HepG2 (cell line): Measurements from ENCODE around the gene CHADL. TPM values are rescaled to one million over a fixed set of nuclear protein-coding genes. Genes with fewer than 3 reads are reported as not detected.
A peak's percentile ranks its signal among the peaks of the same experiment; 100 is the strongest.

ENCODE experiments used
- ATF1 ChIP-seq: IDR thresholded peaks from 2 replicates; pipeline ENCODE4 v1.6.1; 2016; ENCODE audit warnings: mild to moderate bottlenecking, control low read depth
- CEBPZ ChIP-seq: IDR thresholded peaks from 2 replicates; pipeline ENCODE4 v1.6.1; 2012; ENCODE audit warnings: low read length, improper control_type of control experiment
- DNMT3B ChIP-seq: conservative IDR thresholded peaks from 2 replicates; pipeline ENCODE4 v1.6.1; 2016; ENCODE audit warnings: missing biosample characterization, control low read depth
- GZF1 ChIP-seq: sonication (generic); formaldehyde crosslinking; IDR thresholded peaks from 2 replicates; pipeline ENCODE4 v1.5.1; 2020; ENCODE audit warnings: mild to moderate bottlenecking, missing genetic modification reagents
- HBP1 ChIP-seq: IDR thresholded peaks from 2 replicates; pipeline ENCODE4 v1.6.1; 2016; ENCODE audit warnings: low read depth, control low read depth
- IKZF5 ChIP-seq: IDR thresholded peaks from 2 replicates; pipeline ENCODE4 v1.6.1; 2018; ENCODE audit warnings: missing genetic modification reagents, mild to moderate bottlenecking, missing compliant biosample characterization
- IRX3 ChIP-seq: sonication (generic); formaldehyde crosslinking; IDR thresholded peaks from 2 replicates; pipeline ENCODE4 v1.8.1; 2023; ENCODE audit warnings: mild to moderate bottlenecking, low read depth, missing genetic modification reagents, borderline replicate concordance
- NFIB ChIP-seq: sonication (generic); formaldehyde crosslinking; IDR thresholded peaks from 2 replicates; pipeline ENCODE4 v1.9.0; 2021; ENCODE audit warnings: missing genetic modification reagents, mild to moderate bottlenecking, borderline replicate concordance
- POLR2AphosphoS5 ChIP-seq: IDR thresholded peaks from 2 replicates; pipeline ENCODE4 v1.6.1; 2012; ENCODE audit warnings: low read depth, low read length
- RAD21 ChIP-seq: fragments of 450-650 bp; formaldehyde crosslinking; IDR thresholded peaks from 2 replicates; pipeline ENCODE4 v1.5.0; 2020; ENCODE audit warnings: mild to moderate bottlenecking
- STAT6 ChIP-seq: sonication (generic); formaldehyde crosslinking; IDR thresholded peaks from 2 replicates; pipeline ENCODE4 v1.4.0; 2020; ENCODE audit warnings: missing genetic modification reagents, mild to moderate bottlenecking, borderline replicate concordance
- ZBTB21 ChIP-seq: sonication (generic); formaldehyde crosslinking; IDR thresholded peaks from 2 replicates; pipeline ENCODE4 v1.4.0; 2020; ENCODE audit warnings: missing genetic modification reagents
- ZBTB43 ChIP-seq: sonication (generic); formaldehyde crosslinking; conservative IDR thresholded peaks from 2 replicates; pipeline ENCODE4 v1.4.0; 2020; ENCODE audit warnings: missing genetic modification reagents
- ZNF3 ChIP-seq: IDR thresholded peaks from 2 replicates; pipeline ENCODE4 v1.7.0; 2017; ENCODE audit warnings: inconsistent platforms
- ZNF557 ChIP-seq: sonication (generic); formaldehyde crosslinking; IDR thresholded peaks from 2 replicates; pipeline ENCODE4 v1.4.0; 2020; ENCODE audit warnings: missing genetic modification reagents
- ZNF576 ChIP-seq: sonication (generic); formaldehyde crosslinking; IDR thresholded peaks from 2 replicates; pipeline ENCODE4 v1.4.0; 2020; ENCODE audit warnings: mild to moderate bottlenecking, missing genetic modification reagents
- ZNF749 ChIP-seq: sonication (generic); formaldehyde crosslinking; IDR thresholded peaks from 2 replicates; pipeline ENCODE4 v1.8.0; 2022; ENCODE audit warnings: mild to moderate bottlenecking, missing genetic modification reagents, moderate library complexity, borderline replicate concordance
- polyA plus RNA-seq, 8 experiments: library from polyadenylated mRNA; depleted of rRNA in 3 of 8; stranded (reverse) in 7 of 8; unstranded in 1 of 8; fragments of >200 nt; fragmentation: Illumina TruSeq in 4 of 8; extraction: Trizol in 4 of 8; gene quantifications; 2 replicates each; pipeline versions ENCODE4 v1.2.1 to v1.2.3, GENCODE V29; 2011 to 2016; ENCODE audit warnings: low read depth in 4 of 8, missing spikeins in 1 of 8, mixed read lengths in 1 of 8; ENCODE audit not compliant: insufficient read depth in 1 of 8
- total RNA-seq, 5 experiments: library from RNA; depleted of rRNA; stranded (reverse); fragments of >200 nt; fragmentation: Illumina TruSeq; extraction: Trizol; gene quantifications; 2 replicates each; pipeline ENCODE4 v1.2.3, GENCODE V29; 2016; ENCODE audit warnings: low read depth in 1 of 5

Gene CHADL
- total and polyA plus RNA-seq, 2 of the 13 experiments (the other 11 are each of a cell fraction or from before 2014, with no cell fraction given): 2.8 to 8.1 TPM

GRCh38 chr22:41288245-41288946 is 47.7 kb upstream of the CHADL start (continued):
- TF ChIP-seq HBP1 (CRISPR knock-in tag) (peak; percentile 76; the same call in 1 of the 2 replicates), ZNF749 (CRISPR knock-in tag) (no peak), ZBTB43 (CRISPR knock-in tag) (no peak), ZNF576 (CRISPR knock-in tag) (no peak), RAD21 (no peak), NFIB (CRISPR knock-in tag) (no peak), ZBTB21 (0 out of 2 replicates have a peak, but pooled peaks have one; percentile 22), GZF1 (no peak), STAT6 (no peak), ZNF3 (no peak), IKZF5 (peak; percentile 55; the same call in 1 of the 2 replicates), ZNF557 (no peak), POLR2AphosphoS5 (peak; percentile 74), IRX3 (CRISPR knock-in tag) (no peak), CEBPZ (no peak), DNMT3B (CRISPR knock-in tag) (peak; percentile 92), ATF1 (CRISPR knock-in tag) (no peak)
